ENCODE results near the gene GREB1. TPM values are rescaled to one million over a fixed set of nuclear protein-coding genes. Genes with fewer than 3 reads are reported as not detected.

GREB1 gene
- total RNA-seq, 1 experiment from 2014 or later = 0.62 TPM

- no peak overlapping the region for H3K4me3 ChIP-seq (ENCODE audit: low read length)
- no peaks in the 10 kb centered on the region for H4K20me1 ChIP-seq (ENCODE audit: low read length)
- H3K9me3 ChIP-seq (ENCODE audit: low read length) = no peaks in the 10 kb centered on the region
- no peaks in the 10 kb centered on the region for H3K36me3 ChIP-seq (ENCODE audit: low read depth, low read length)
- ATAC-seq (no peak), DNase-seq (no peak)
- H3K27ac ChIP-seq (ENCODE audit: low read length) = no peak overlapping the region
- ChIA-PET POLR2A (ENCODE audit: unreplicated experiment) (no interaction called here), CTCF (no interaction called here)
- no peak overlapping the region for H3K4me2 ChIP-seq (ENCODE audit: low read length)
- no peak overlapping the region for H2AFZ ChIP-seq (ENCODE audit: low read length)
- H3K79me2 ChIP-seq (ENCODE audit: low read length) = no peaks in the 10 kb centered on the region
- H3K9me2 ChIP-seq (replicated peaks; ENCODE audit: low read length) = no peaks in the 10 kb centered on the region
- TF ChIP-seq CTCF (conservative IDR thresholded peaks at IDR 0.05; ENCODE audit: low read depth, low read length) (no peak), EZH2phosphoT487 (IDR thresholded peaks at IDR 0.05; ENCODE audit: borderline replicate concordance, low read length) (no peak), EZH2 (IDR thresholded peaks at IDR 0.05; ENCODE audit: low read length, unreplicated experiment) (no peak)
- intact Hi-C loops (cut with micrococcal nuclease) = loop anchor here (10.0 kb wide), 1 partner anchor 544 kb away; a partner anchor contains a TSS
- H3K9ac ChIP-seq (ENCODE audit: low read length) = no peak overlapping the region
- BruUV-seq (replicated peaks) = no TSS peak
- no peaks in the 10 kb centered on the region for H3K27me3 ChIP-seq (ENCODE audit: low read length)
- peaks cover 12% of the 10 kb centered on the region for H3K4me1 ChIP-seq (ENCODE audit: insufficient read depth, low read length)
- no peaks in the 10 kb centered on the region for H3F3A ChIP-seq (ENCODE audit: low read length, unreplicated experiment)
Observed at GRCh38 chr2:11678306-11678960, 144.6 kb downstream of the GREB1 start.

GRCh38 chr2:11679016-11679415, 145.2 kb downstream of the GREB1 start:
- no TSS peak for BruUV-seq (replicated peaks)
- H3K4me1 ChIP-seq (ENCODE audit: insufficient read depth, low read length) = peaks cover 12% of the 10 kb centered on the region

More at GRCh38 chr2:11679016-11679415, 145.2 kb downstream of the GREB1 start:
- no peak for TF ChIP-seq EZH2phosphoT487 (IDR thresholded peaks at IDR 0.05; ENCODE audit: borderline replicate concordance, low read length)
- no peak for TF ChIP-seq EZH2 (IDR thresholded peaks at IDR 0.05; ENCODE audit: low read length, unreplicated experiment)
- TF ChIP-seq CTCF (conservative IDR thresholded peaks at IDR 0.05; ENCODE audit: low read depth, low read length) = no peak
- Histone ChIP-seq H3K27ac (ENCODE audit: low read length) (no peak overlapping the region), H4K20me1 (ENCODE audit: low read length) (no peaks in the 10 kb centered on the region), H3K9ac (ENCODE audit: low read length) (no peak overlapping the region), H3K9me2 (replicated peaks; ENCODE audit: low read length) (no peaks in the 10 kb centered on the region), H3K36me3 (ENCODE audit: low read depth, low read length) (no peaks in the 10 kb centered on the region), H3K27me3 (ENCODE audit: low read length) (no peaks in the 10 kb centered on the region), H3F3A (ENCODE audit: low read length, unreplicated experiment) (no peaks in the 10 kb centered on the region), H3K4me3 (ENCODE audit: low read length) (no peak overlapping the region), H3K79me2 (ENCODE audit: low read length) (no peaks in the 10 kb centered on the region), H2AFZ (ENCODE audit: low read length) (no peak overlapping the region), H3K9me3 (ENCODE audit: low read length) (no peaks in the 10 kb centered on the region), H3K4me2 (ENCODE audit: low read length) (no peak overlapping the region)
- ATAC-seq = no peak
- no peak for DNase-seq
- intact Hi-C loops (cut with micrococcal nuclease) = loop anchor here (10.0 kb wide), 1 partner anchor 544 kb away; a partner anchor contains a TSS
- ChIA-PET CTCF (no interaction called here), POLR2A (ENCODE audit: unreplicated experiment) (no interaction called here)
